Measurements from ENCODE around the gene ME2. TPM values are rescaled to one million over a fixed set of nuclear protein-coding genes. Genes with fewer than 3 reads are reported as not detected.

ME2 gene
- total and polyA plus RNA-seq, 9 of the 15 experiments (the other 6 are each of a cell fraction or from before 2014, with no cell fraction given) = 12.3 to 54.4 (median 36.2) TPM

DNA sequence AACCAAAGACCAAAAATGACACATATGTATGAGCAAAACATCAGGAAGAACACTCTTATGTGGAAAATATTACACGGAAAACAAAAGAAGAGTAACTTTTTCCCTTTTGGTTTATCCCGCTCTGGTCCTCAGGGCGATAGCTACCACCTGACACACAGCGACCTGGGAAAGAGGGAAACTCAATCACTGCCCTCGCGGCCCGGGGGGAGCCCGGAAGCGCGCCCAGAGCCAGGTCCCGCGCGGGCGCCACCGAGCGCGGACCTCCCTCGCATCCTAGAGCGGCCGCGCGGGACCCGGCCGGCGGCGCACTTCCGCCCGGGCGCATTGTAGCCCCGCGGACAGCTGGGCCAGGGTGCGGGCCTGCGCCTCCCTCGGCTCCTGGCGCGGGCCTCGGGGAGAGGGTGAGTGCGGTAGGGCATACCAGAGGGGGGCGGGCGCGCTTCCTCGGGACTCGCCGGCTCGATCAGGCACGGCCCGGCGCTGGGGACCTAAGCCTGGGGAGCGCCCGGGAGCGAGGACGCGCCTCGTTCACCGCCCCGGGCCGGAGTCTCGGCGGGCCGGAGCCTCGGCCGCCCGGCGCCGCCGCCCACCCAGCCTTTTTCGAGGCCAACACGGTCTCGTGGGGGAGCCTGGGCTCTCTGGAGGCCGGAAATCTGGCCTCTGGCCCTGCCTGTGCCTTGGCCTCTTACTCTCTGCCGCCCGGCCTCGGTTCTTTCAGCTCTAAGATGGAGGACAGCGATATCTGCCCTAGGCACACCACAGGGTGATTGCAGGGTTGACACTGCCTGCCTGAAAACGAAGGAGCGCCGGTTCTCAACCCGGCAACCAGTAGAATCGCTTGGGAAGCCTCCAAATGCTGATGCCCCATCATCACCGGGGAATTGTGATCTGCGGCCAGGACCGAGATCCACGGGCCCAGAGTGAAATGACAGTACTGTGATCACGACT lies 89.1 kb downstream of the ME2 start, which contains the start of gene ELAC1 (continued):
- TF ChIP-seq, protein P1, sequence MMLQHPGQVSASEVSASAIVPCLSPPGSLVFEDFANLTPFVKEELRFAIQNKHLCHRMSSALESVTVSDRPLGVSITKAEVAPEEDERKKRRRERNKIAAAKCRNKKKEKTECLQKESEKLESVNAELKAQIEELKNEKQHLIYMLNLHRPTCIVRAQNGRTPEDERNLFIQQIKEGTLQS (IDR thresholded peaks at IDR 0.05) = no peak
- TF ChIP-seq, protein P1 (CRISPR knock-in tag; conservative IDR thresholded peaks at IDR 0.05) = no peak
- peak; percentile 50; the same call in 1 of the 2 replicates for TF ChIP-seq ZNF589 (CRISPR knock-in tag; IDR thresholded peaks at IDR 0.05; ENCODE audit: low read depth)
- 0 out of 2 replicates have a peak, but pooled peaks have one; percentile 32 for TF ChIP-seq ZNF232 (CRISPR knock-in tag; IDR thresholded peaks at IDR 0.05)
- TF ChIP-seq PHF8 (IDR thresholded peaks at IDR 0.05; ENCODE audit: borderline replicate concordance, low read length) = peak; percentile 94
- peak; percentile 54; the same call in 1 of the 2 replicates for TF ChIP-seq ETV5 (CRISPR knock-in tag; IDR thresholded peaks at IDR 0.05; ENCODE audit: low read depth)
- TF ChIP-seq JUND (IDR thresholded peaks at IDR 0.05; ENCODE audit: borderline replicate concordance, low read depth, low read length) = 0 out of 2 replicates have a peak, but pooled peaks have one; percentile 22
- TF ChIP-seq JUND (tag; IDR thresholded peaks at IDR 0.05; ENCODE audit: borderline replicate concordance, low read depth, low read length) = no peak
- no peak for TF ChIP-seq FOXJ3 (CRISPR knock-in tag; IDR thresholded peaks at IDR 0.05)
- TF ChIP-seq, protein P2, sequence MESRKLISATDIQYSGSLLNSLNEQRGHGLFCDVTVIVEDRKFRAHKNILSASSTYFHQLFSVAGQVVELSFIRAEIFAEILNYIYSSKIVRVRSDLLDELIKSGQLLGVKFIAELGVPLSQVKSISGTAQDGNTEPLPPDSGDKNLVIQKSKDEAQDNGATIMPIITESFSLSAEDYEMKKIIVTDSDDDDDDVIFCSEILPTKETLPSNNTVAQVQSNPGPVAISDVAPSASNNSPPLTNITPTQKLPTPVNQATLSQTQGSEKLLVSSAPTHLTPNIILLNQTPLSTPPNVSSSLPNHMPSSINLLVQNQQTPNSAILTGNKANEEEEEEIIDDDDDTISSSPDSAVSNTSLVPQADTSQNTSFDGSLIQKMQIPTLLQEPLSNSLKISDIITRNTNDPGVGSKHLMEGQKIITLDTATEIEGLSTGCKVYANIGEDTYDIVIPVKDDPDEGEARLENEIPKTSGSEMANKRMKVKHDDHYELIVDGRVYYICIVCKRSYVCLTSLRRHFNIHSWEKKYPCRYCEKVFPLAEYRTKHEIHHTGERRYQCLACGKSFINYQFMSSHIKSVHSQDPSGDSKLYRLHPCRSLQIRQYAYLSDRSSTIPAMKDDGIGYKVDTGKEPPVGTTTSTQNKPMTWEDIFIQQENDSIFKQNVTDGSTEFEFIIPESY (CRISPR knock-in tag; IDR thresholded peaks at IDR 0.05) = peak; percentile 17; the same call in 1 of the 2 replicates
- TF ChIP-seq, protein P3, sequence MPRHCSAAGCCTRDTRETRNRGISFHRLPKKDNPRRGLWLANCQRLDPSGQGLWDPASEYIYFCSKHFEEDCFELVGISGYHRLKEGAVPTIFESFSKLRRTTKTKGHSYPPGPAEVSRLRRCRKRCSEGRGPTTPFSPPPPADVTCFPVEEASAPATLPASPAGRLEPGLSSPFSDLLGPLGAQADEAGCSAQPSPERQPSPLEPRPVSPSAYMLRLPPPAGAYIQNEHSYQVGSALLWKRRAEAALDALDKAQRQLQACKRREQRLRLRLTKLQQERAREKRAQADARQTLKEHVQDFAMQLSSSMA (CRISPR knock-in tag; IDR thresholded peaks at IDR 0.05) = peak; percentile 38; the same call in 1 of the 2 replicates
- TF ChIP-seq, protein P4, sequence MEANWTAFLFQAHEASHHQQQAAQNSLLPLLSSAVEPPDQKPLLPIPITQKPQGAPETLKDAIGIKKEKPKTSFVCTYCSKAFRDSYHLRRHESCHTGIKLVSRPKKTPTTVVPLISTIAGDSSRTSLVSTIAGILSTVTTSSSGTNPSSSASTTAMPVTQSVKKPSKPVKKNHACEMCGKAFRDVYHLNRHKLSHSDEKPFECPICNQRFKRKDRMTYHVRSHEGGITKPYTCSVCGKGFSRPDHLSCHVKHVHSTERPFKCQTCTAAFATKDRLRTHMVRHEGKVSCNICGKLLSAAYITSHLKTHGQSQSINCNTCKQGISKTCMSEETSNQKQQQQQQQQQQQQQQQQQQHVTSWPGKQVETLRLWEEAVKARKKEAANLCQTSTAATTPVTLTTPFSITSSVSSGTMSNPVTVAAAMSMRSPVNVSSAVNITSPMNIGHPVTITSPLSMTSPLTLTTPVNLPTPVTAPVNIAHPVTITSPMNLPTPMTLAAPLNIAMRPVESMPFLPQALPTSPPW (CRISPR knock-in tag; IDR thresholded peaks at IDR 0.05) = peak; percentile 86
- TF ChIP-seq ATF7 (IDR thresholded peaks at IDR 0.05) = peak; percentile 54; the same call in 1 of the 2 replicates
- no peak for TF ChIP-seq NFIX (CRISPR knock-in tag; IDR thresholded peaks at IDR 0.05; ENCODE audit: low read depth)
- no peak for TF ChIP-seq ZNF143 (CRISPR knock-in tag; IDR thresholded peaks at IDR 0.05)
- TF ChIP-seq GATAD2B (IDR thresholded peaks at IDR 0.05; ENCODE audit: borderline replicate concordance) = peak; percentile 60; the same call in 1 of the 2 replicates
- peak; percentile 69 for TF ChIP-seq SIN3B (IDR thresholded peaks at IDR 0.05; ENCODE audit: low read depth)
- TF ChIP-seq, protein P5, sequence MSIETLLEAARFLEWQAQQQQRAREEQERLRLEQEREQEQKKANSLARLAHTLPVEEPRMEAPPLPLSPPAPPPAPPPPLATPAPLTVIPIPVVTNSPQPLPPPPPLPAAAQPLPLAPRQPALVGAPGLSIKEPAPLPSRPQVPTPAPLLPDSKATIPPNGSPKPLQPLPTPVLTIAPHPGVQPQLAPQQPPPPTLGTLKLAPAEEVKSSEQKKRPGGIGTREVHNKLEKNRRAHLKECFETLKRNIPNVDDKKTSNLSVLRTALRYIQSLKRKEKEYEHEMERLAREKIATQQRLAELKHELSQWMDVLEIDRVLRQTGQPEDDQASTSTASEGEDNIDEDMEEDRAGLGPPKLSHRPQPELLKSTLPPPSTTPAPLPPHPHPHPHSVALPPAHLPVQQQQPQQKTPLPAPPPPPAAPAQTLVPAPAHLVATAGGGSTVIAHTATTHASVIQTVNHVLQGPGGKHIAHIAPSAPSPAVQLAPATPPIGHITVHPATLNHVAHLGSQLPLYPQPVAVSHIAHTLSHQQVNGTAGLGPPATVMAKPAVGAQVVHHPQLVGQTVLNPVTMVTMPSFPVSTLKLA (conservative IDR thresholded peaks at IDR 0.05) = 0 out of 4 replicates have a peak, but pooled peaks of 1 of the 2 experiments have one; percentile 25
- TF ChIP-seq MYC (IDR thresholded peaks at IDR 0.05; ENCODE audit: low read depth, low read length) = peak; percentile 64; the same call in 1 of the 2 replicates
- no peak for TF ChIP-seq MYC (CRISPR knock-in tag; IDR thresholded peaks at IDR 0.05; ENCODE audit: borderline replicate concordance, low read depth)

All from K562 (cell line).